ENCODE data around the gene ZNF628. TPM values are rescaled to one million over a fixed set of nuclear protein-coding genes. Genes with fewer than 3 reads are reported as not detected.
"Not testable (repeated sequence)": the region's sequence is repeated elsewhere in the genome, so short reads cannot be mapped to it uniquely, and the experiment has no call there.

ZNF628 gene
- polyA plus RNA-seq, 3 donors: 2.0 to 3.0 (median 3.0) TPM

DNA sequence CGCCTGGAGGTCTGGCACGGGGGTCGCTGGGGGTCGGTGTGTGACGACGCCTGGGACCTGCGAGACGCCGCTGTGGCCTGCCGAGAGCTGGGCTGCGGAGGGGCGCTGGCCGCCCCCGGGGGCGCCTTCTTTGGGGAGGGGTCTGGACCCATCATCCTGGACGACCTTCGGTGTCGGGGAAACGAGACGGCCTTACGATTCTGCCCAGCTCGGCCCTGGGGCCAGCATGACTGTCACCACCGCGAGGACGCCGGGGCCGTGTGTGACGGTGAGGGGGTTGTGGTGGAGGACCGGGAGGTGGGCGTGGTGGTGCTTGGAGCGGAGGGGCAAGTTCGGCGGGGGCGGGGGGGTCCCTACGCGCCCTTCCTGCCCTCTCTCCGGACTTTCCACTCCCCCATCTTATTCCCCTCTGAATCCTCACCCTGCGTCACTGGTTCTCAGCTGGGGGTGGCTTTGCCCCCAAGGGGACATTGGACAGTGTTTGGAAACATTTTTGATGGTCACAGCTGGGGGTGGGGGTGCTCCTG lies 17.3 kb downstream of the ZNF628 start:
- no peak for DNase-seq (ENCODE audit: low read depth in 3 of 3, low spot score in 2 of 3)

GRCh38 chr19:55494172-55494761 lies 17.9 kb downstream of the ZNF628 start:
- DNase-seq (ENCODE audit: low read depth in 3 of 3, low spot score in 2 of 3): no peak

- no peak for DNase-seq (ENCODE audit: low read depth in 3 of 3, low spot score in 2 of 3)
Measured at GRCh38 chr19:55495646-55496349, 19.4 kb downstream of the ZNF628 start.

DNA sequence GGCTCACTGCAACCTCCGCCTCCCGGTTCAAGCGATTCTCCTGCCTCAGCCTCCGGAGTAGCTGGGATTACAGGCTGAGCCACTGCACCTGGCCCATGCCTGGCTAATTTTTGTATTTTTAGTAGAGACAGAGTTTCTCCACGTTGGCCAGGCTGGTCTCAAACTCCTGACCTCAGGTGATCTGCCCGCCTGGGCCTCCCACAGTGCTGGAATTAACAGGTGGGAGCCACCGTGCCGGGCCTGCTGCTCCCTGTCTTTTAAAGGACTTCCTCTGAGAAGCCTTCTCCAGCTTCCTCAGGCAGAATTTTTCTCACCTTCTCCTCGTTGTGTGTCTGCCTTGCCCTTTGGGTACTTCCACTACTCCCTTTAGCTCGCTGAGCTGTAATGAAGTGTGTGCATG lies 20.4 kb downstream of the ZNF628 start:
- DNase-seq (ENCODE audit: low read depth in 3 of 3, low spot score in 2 of 3): not testable (repeated sequence)

DNA sequence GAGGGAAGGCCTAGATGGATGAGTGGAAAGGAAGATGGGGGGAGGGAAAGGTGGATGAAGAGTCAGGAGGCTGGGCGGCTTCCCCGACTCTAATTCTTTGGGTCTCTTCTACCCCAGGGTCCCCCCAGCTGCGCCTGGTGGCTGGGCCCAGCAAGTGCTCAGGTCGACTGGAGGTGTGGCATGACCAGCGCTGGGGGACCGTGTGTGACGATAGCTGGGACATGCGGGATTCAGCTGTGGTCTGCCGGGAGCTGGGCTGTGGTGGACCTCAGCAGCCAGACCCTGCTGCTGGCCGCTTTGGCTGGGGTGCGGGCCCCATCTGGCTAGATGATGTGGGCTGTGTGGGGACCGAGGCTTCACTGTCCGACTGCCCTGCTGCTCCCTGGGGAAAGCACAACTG lies 21.3 kb downstream of the ZNF628 start:
- DNase-seq (ENCODE audit: low read depth in 3 of 3, low spot score in 2 of 3): no peak

DNA sequence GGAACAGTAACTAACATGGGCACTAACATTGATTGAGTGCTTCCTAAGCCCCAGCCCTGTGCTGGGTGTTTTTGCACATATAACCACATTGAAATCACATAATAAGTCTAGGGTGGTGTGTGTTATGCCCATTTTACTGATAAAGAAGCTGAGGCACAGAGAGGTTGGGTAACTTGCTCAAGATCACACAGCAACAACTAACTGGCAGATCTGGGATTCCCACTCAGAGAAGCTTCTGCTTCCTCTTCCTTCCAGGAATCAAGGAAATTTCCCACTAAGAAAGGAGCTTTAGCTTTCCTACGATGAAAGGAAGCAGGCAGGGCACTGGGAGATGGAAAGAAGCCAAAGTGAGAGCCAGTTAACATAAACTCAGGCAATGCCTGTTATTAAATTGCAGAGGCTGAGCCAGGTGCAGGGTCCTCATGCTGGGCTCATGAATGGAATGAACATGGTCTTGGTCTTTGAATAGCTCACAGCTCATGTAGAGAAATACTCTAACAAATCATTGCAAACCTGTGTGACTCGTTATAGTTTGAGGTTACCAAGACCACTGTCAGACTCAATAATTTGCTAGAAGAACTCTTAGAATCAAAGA lies 21.9 kb downstream of the ZNF628 start:
- no peak for DNase-seq (ENCODE audit: low read depth in 3 of 3, low spot score in 2 of 3)

GRCh38 chr19:55500368-55500952 lies 24.0 kb downstream of the ZNF628 start:
- DNase-seq (ENCODE audit: low read depth in 3 of 3, low spot score in 2 of 3): no peak

- DNase-seq (ENCODE audit: low read depth in 3 of 3, low spot score in 2 of 3): no peak
Measured at GRCh38 chr19:55502197-55502952, 26.0 kb downstream of the ZNF628 start.

DNA sequence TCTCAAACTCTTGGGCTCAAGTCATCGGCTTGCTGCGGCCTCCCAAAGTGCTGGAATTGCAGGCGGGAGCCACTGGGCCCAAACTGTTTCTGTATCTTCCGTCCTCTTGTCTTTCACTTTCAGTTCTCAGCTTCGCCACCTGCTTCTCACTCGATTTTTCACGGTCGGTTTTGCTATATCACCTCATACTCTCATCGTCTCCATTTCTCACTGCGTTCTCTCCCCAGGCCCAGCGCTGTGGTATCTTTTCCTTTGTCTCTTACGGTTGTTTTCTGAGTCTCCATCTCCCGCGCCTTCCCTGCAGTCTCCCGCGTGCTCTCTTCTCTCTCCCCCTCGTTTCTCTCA lies 26.7 kb downstream of the ZNF628 start:
- DNase-seq (ENCODE audit: low read depth in 3 of 3, low spot score in 2 of 3): no peak

GRCh38 chr19:55503502-55504251 lies 27.3 kb downstream of the ZNF628 start:
- peak; percentile 84 to 85 (median 84) for DNase-seq (ENCODE audit: low read depth in 3 of 3, low spot score in 2 of 3)

GRCh38 chr19:55504252-55504603 lies 27.8 kb downstream of the ZNF628 start:
- DNase-seq (ENCODE audit: low read depth in 3 of 3, low spot score in 2 of 3): no peak

- DNase-seq (ENCODE audit: low read depth in 3 of 3, low spot score in 2 of 3): no peak
Measured at GRCh38 chr19:55504981-55505380, 28.6 kb downstream of the ZNF628 start.

DNA sequence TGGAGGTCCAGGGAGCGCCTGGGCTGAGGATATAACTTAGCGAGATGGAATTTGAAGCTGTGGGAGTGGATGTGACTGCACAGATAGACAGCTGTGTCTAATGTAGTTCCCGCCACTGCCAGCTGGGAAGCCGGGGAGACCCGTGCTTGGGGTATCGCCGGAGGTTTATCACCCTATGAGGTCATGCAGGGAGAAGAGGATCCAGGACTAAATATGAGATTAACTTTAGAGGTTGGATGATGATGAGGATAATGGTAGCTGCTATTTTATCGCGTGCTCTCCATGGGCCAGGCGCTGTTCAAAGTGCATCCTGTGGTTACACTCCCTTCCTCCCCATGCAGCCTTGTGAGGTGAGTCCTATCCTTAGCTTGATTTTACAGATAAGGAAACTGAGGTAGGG lies 31.7 kb downstream of the ZNF628 start:
- DNase-seq (ENCODE audit: low read depth in 3 of 3, low spot score in 2 of 3): no peak

GRCh38 chr19:55516878-55517620 lies 40.6 kb downstream of the ZNF628 start:
- peak; percentile 76 to 81 (median 80) for DNase-seq (ENCODE audit: low read depth in 3 of 3, low spot score in 2 of 3)

- no peak for DNase-seq (ENCODE audit: low read depth in 3 of 3, low spot score in 2 of 3)
Measured at GRCh38 chr19:55519451-55520311, 43.3 kb downstream of the ZNF628 start.

GRCh38 chr19:55520691-55521292 lies 44.4 kb downstream of the ZNF628 start:
- DNase-seq (ENCODE audit: low read depth in 3 of 3, low spot score in 2 of 3): no peak

GRCh38 chr19:55525289-55526101 lies 49.1 kb downstream of the ZNF628 start:
- no peak for DNase-seq (ENCODE audit: low read depth in 3 of 3, low spot score in 2 of 3)

All from right renal cortex interstitium (tissue), 3 donors.